Ureter (tissue), 1 donor: Measurements from ENCODE around the gene DNAJC9. TPM values are rescaled to one million over a fixed set of nuclear protein-coding genes. Genes with fewer than 3 reads are reported as not detected.

Experiments used
- total RNA-seq: library from RNA; stranded (reverse); gene quantifications from one replicate; pipeline ENCODE4 v1.2.4, GENCODE V29; 2023
- donor health status: DM: yes; HTN: yes; CAD: no.

Gene DNAJC9
- total RNA-seq, 1 donor from 2014 or later, result 17.2 TPM

Other genes starting within 250 kb of the DNAJC9 start
- 25.0 TPM for gene P4HA1, start 150.4 kb downstream of the DNAJC9 start, total RNA-seq
- gene NUDT13, start 136.8 kb downstream of the DNAJC9 start, total RNA-seq, result 2.5 TPM
- gene ECD, start 79.2 kb downstream of the DNAJC9 start, total RNA-seq, result 39.1 TPM
- gene FAM149B1, start 79.1 kb downstream of the DNAJC9 start, total RNA-seq, result 32.9 TPM
- 84.2 TPM for gene MRPS16, start 5.4 kb upstream of the DNAJC9 start, total RNA-seq
- 6.3 TPM for gene CFAP70, start 111.6 kb upstream of the DNAJC9 start, total RNA-seq
- 144 TPM for gene ANXA7, start 166.8 kb upstream of the DNAJC9 start, total RNA-seq
- 3.0 TPM for gene MSS51, start 186.3 kb upstream of the DNAJC9 start, total RNA-seq
- 47.1 TPM for gene PPP3CB, start 248.8 kb upstream of the DNAJC9 start, total RNA-seq